Esophagus muscularis mucosa (tissue), 3 donors: Measurements from ENCODE around the gene PHACTR3.

ENCODE experiments used
- CTCF ChIP-seq, 3 experiments: fragments of 200-600 bp in 2 of 3; fragments of 450-650 bp in 1 of 3; sonication (generic) in 2 of 3; IDR thresholded peaks; one replicate each; pipeline ENCODE4 v1.5.1; 2017 to 2019; ENCODE audit warnings: antibody characterized with exemption in 3 of 3, mild to moderate bottlenecking in 2 of 3, moderate library complexity in 1 of 3
- POLR2A ChIP-seq: fragments of 450-650 bp; IDR thresholded peaks from one replicate; pipeline ENCODE4 v1.6.1; 2017; ENCODE audit warnings: antibody characterized with exemption, moderate library complexity, mild to moderate bottlenecking, low read depth
- POLR2AphosphoS5 ChIP-seq, 2 donors: sonication (generic); formaldehyde crosslinking; IDR thresholded peaks; one replicate each; pipeline ENCODE4 v1.6.1; 2017; ENCODE audit warnings: antibody characterized with exemption in 2 of 2

GRCh38 chr20:59765599-59766177 is 161.3 kb downstream of the PHACTR3 start:
- no peak for TF ChIP-seq CTCF (IDR thresholded peaks at IDR 0.05)
- TF ChIP-seq POLR2AphosphoS5 (IDR thresholded peaks at IDR 0.05): no peak
- no peak for TF ChIP-seq POLR2A
